ENCODE results near the gene TOMM7.
"Not testable (repeated sequence)": the region's sequence is repeated elsewhere in the genome, so short reads cannot be mapped to it uniquely, and the experiment has no call there.

Gene TOMM7

GRCh38 chr7:22814261-22815208 is 8.1 kb downstream of the TOMM7 start:
- DNase-seq, result no peak

DNA sequence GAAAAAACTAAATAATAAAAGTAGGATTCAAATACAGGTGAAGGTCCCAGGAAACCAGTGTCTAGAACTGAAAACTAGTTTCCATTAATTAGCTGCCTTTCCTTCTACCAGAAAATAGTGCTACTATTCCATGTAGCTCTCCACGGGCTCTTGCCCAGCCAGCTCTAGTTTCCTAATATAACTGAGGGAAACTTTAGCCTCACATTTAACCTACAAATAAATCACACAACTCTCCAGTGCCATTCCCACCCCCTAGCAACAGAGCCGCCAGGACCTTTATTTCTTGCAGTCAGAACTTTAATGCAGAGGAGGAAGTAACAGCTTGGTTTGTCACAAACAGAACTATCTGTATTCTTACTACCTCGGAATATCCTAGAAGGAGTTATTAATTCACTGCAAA is 10.3 kb downstream of the TOMM7 start:
- DNase-seq, result no peak

DNA sequence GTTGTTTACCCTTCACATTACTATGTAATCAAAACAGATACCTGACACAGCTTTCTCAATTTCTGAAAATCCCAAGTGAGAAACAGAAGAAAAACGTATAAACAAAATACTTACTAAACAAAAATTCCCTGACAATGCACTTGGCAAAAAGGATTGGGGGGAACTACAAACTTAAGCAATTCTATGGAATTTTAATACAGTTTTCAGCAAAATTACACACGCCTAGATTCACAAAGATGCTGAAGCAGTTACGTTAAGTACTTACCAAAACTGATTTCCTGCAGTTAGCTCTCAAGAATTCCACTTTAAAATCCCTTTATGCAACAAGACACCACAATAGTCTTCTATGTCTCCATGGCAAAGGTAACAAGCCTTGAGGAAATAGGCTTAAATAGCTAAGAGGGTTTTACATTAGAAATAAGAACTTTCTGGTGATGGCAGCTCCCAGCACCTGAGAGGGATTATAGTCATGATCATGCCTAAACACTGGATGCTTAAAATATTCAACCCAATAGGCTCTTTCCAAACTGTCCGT is 10.8 kb downstream of the TOMM7 start:
- DNase-seq, result no peak

- DNase-seq, result no peak
Observed at GRCh38 chr7:22810843-22811242, 11.8 kb downstream of the TOMM7 start.

- no peak for DNase-seq
Observed at GRCh38 chr7:22809902-22810642, 12.6 kb downstream of the TOMM7 start.

DNA sequence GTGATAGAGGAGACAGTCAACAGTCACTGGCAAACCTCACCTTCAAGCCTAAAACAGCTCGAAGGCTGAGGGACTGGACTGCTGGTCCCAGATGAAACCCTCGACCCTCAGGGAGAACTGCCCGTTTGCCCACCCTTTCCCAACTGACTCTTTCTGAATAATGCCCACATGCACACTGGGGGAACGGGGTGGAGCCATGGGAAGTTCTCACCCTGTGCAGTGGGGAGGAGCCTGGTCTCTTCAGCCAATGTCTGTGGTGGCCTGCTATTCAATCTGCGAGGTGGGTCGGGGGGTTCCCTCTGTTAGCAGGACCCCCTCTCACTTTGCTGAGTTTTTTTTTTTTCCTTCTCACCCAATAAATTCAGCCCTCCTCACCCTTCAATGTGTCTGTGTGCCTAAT is 14.5 kb downstream of the TOMM7 start:
- DNase-seq, result no peak

GRCh38 chr7:22806752-22807151 is 15.9 kb downstream of the TOMM7 start:
- no peak for DNase-seq

DNA sequence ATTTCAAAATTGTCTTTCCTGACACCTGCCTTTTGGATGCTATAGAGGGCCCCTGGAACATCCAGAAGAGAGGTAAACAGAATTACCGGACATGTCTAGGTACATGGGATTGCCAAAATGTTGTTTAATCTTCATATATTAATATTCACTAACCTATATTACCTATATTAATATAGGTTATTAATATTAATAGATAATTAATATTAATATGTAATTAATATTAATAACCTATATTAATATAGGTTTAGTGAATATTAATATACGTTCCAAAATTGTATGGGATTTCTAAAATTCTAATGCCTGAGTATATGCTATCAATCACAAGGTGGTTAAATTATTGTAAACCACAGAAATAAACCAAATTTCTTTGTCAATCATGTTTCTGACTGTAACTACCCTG is 17.4 kb downstream of the TOMM7 start:
- DNase-seq, result no peak

- DNase-seq, result not testable (repeated sequence)
Observed at GRCh38 chr7:22802831-22803230, 19.8 kb downstream of the TOMM7 start.

- DNase-seq, result no peak
Observed at GRCh38 chr7:22802426-22802825, 20.2 kb downstream of the TOMM7 start.

DNA sequence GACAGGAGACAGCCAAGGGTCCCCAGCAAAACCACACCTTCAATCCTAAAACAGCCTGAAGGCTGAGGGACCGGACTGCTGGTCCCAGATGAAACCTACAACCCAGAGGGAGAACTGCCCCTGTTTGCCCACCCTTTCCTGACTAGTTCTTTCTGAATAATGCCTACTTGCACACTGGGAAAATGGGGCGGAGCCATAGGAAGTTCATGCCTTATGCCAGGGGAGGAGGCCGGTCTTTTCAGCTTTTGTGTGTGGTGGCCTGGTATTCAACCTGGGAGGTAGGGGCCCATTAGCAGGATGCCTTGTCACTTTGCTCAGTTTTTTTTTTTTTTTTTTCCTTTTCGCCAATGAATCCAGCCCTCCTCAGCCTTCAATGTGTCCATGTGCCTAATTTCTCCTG is 20.7 kb downstream of the TOMM7 start:
- DNase-seq, result no peak

GRCh38 chr7:22799633-22800032 is 23.0 kb downstream of the TOMM7 start:
- DNase-seq, result no peak

DNA sequence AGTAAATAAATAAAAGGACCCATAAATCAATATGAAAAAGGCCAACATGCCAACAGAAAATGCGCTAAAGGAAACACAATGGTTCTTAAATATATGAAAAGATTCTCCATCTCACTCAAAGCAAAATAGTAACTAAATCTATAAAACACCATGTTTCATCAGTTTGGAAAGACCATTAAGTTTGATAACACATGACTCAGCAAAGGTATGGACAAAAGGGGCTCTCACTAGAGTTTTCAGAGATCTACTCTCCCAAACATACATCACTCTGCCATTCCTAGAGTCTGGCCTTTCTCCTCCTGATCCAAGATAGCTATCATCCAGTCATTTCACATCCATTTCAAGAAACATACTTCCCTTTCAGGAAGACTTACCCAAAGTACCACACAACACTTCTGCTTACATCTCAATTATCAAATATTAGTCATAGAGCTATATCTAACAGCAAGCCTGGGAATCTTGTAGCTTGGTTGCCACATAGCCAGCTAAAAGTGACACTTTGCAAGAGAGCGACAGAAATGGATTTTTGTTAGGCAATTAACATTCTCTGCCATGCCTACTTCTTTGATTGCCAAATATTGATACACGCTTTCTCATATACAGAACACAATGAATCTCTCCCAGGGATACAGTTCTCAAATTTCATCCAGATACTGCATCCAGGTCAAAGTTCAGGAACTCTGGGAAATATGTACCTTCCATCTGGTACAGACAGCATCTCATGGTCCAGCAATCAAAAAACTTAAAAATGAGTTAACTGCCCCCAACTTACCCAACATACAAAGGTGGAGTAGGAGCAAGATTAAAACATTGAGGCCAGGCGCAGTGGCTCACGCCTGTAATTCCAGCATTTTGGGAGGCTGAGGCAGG is 28.8 kb downstream of the TOMM7 start:
- no peak for DNase-seq

GRCh38 chr7:22791204-22792158 is 31.2 kb downstream of the TOMM7 start:
- DNase-seq, result no peak

GRCh38 chr7:22790640-22791039 is 32.0 kb downstream of the TOMM7 start:
- DNase-seq, result not testable (repeated sequence)

DNA sequence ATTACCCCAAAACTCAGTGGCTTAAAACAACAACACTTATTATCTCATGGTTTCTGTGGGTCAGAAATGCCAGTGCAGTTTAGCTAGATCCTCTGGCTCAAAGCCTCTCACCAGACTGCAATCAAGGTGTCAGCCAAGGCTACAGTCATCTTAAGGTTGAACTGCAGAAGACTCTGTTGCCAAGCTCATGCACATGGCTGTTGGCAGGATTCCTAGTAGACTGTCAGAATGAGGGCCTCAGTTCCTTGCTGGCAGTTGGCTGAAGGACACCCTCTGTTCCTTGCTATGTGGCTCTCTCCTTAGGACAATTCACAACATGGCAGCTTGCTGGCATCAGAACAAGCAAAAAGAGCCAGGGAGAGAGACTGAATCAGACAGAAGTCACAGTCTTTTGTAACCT is 34.7 kb downstream of the TOMM7 start:
- DNase-seq, result no peak

DNA sequence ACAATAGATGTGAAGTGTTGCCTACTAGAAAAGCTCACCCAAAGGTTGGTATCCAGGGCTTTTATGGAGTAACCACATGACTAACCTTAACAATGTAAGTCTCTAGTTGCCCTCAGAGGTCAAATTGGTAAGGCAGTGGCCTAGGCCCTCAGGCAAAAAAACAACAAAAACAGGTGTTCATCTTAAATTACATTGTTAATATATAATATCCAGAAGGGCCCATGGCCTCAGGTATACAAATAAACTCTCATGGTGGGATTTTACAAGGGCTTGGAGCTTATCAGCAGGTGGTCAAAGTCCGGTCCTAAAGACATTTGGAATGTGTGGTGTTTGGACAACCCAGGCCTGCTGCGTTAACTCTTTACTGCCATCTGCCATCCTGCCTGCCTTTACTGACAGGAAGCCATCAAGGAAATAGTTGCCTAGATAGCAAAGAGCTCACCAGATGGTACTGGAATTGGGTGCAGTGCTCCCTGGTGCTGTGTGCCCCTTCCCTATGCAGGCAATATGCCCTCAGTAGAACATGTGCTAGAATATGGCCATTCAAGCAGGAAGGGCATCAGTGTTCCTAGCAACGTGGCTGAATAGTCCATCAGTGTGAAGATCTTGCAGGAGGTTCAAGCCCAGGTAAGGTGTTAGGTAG is 36.2 kb downstream of the TOMM7 start:
- no peak for DNase-seq

- no peak for DNase-seq
Observed at GRCh38 chr7:22784346-22784745, 38.3 kb downstream of the TOMM7 start.

DNA sequence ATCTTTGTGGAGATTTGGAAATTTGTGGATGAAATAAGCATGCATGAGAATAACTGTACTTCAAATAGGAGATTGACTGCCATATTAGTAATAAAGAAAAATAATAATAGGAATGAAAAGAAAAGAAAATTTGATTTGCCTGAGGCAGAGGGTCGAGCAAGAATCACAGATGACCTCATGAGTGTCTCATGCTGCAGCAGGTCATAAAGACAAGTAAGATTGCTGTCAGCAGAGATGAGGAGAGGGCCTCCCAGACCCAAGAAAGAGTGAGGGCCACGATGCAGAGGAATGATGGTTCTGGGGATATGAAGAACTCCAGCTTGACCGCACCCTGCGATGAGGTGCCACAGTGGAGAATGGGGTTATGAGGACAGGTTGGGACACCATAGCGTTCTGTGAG is 39.2 kb downstream of the TOMM7 start:
- DNase-seq, result no peak

- DNase-seq, result no peak
Observed at GRCh38 chr7:22782616-22783232, 39.9 kb downstream of the TOMM7 start.
